A549 (cell line): ENCODE results near the gene MRPS24. TPM values are rescaled to one million over a fixed set of nuclear protein-coding genes. Genes with fewer than 3 reads are reported as not detected.

Source experiments
- ATAC-seq, 2 experiments: fragments of 200-7000 bp in 1 of 2; fragments of >200 bp in 1 of 2; cut with Nextera tagmentation in 1 of 2; cut with Tn5 transposase in 1 of 2; 3 replicates each; pipeline versions ENCODE4 v1.8.0 to v1.9.1; 2018 to 2020; ENCODE audit warnings: mild to moderate bottlenecking in 1 of 2, moderate library complexity in 1 of 2
- CTCF ChIA-PET: fragments of 300-600 bp; sonication (Branson Sonifier 250); formaldehyde crosslinking; extraction: SDS; loops from one replicate; lab custom pipeline; 2021; ENCODE audit warnings: antibody characterized with exemption, inconsistent platforms; lab: Yijun Ruan, JAX
- POLR2A ChIA-PET: fragments of 350-600 bp; formaldehyde crosslinking; extraction: SDS; loops from one replicate; lab custom pipeline; 2021; ENCODE audit warnings: antibody characterized with exemption, inconsistent platforms; lab: Yijun Ruan, JAX
- DNase-seq, 2 experiments: peaks; one replicate each; pipeline versions ENCODE4 v3.0.0 to v3.0.0-alpha.2; 2011 to 2016; ENCODE audit warnings: low read depth in 1 of 2, low spot score in 1 of 2
- FAIRE-seq: peaks from 2 replicates; lab custom pipeline; 2011; peaks lifted over from hg19 to GRCh38; lab: Jason Lieb, UNC
- H3K27ac ChIP-seq, 2 experiments: fragments of >200 bp; sonication (Bioruptor Twin); formaldehyde crosslinking; 3 replicates each; pipeline ENCODE4 v1.5.1; 2016 to 2017
- H3K4me1 ChIP-seq: fragments of >200 bp; sonication (Bioruptor Twin); formaldehyde crosslinking; 3 replicates; pipeline ENCODE4 v1.6.1; 2016
- H3K4me2 ChIP-seq: fragments of >200 bp; sonication (Bioruptor Twin); formaldehyde crosslinking; 3 replicates; pipeline ENCODE4 v1.6.1; 2016
- H3K4me3 ChIP-seq: fragments of >200 bp; sonication (Bioruptor Twin); formaldehyde crosslinking; 3 replicates; pipeline ENCODE4 v1.5.1; 2016
- H3K9me3 ChIP-seq: fragments of >200 bp; sonication (Bioruptor Twin); formaldehyde crosslinking; 3 replicates; pipeline ENCODE4 v1.6.1; 2016
- CEBPB ChIP-seq, 2 experiments: fragments of >200 bp in 1 of 2; sonication (Bioruptor Twin) in 1 of 2; formaldehyde crosslinking in 1 of 2; IDR thresholded peaks; 2 replicates each; pipeline ENCODE4 v1.6.1; 2012 to 2016
- CHD2 ChIP-seq: fragments of 150-350 bp; IDR thresholded peaks from 2 replicates; pipeline ENCODE4 v1.6.1; 2014; ENCODE audit warnings: low read length; ENCODE audit not compliant: partially characterized antibody
- CHD4 ChIP-seq: fragments of 200-600 bp; sonication (generic); IDR thresholded peaks from 2 replicates; pipeline ENCODE4 v1.6.1; 2016; ENCODE audit warnings: antibody characterized with exemption, mild to moderate bottlenecking, borderline replicate concordance
- EHF ChIP-seq: fragments of 250-450 bp; sonication (Bioruptor Pico); IDR thresholded peaks from 2 replicates; pipeline ENCODE4 v1.5.0; 2020; ENCODE audit warnings: mild to moderate bottlenecking
- ESRRA ChIP-seq: fragments of 150-350 bp; IDR thresholded peaks from 2 replicates; pipeline ENCODE4 v1.6.1; 2014; ENCODE audit warnings: mild to moderate bottlenecking, low read length, borderline replicate concordance
- FOSB ChIP-seq: fragments of 250-450 bp; sonication (Bioruptor Pico); IDR thresholded peaks from 2 replicates; pipeline ENCODE4 v1.5.0; 2020; ENCODE audit warnings: mild to moderate bottlenecking, moderate library complexity
- FOSL2 ChIP-seq, 2 experiments: fragments of 450-650 bp in 1 of 2; fragments of >200 bp in 1 of 2; sonication (Bioruptor Twin) in 1 of 2; formaldehyde crosslinking; IDR thresholded peaks; 2 replicates each; pipeline versions ENCODE4 v1.5.0 to v1.6.1; 2016 to 2020; ENCODE audit warnings: mild to moderate bottlenecking in 1 of 2, moderate library complexity in 1 of 2
- FOXS1 ChIP-seq: fragments of 250-450 bp; sonication (Bioruptor Pico); IDR thresholded peaks from 2 replicates; pipeline ENCODE4 v1.5.0; 2020; ENCODE audit warnings: mild to moderate bottlenecking, moderate library complexity
- GATA3 ChIP-seq: IDR thresholded peaks from 2 replicates; pipeline ENCODE4 v1.6.1; 2012; ENCODE audit warnings: borderline replicate concordance
- HDAC2 ChIP-seq: fragments of 200-600 bp; sonication (generic); IDR thresholded peaks from 2 replicates; pipeline ENCODE4 v1.6.1; 2016
- HEYL ChIP-seq: fragments of 250-450 bp; sonication (Bioruptor Pico); IDR thresholded peaks from 2 replicates; pipeline ENCODE4 v1.8.0; 2021; ENCODE audit warnings: mild to moderate bottlenecking, moderate library complexity
- HOXB5 ChIP-seq: fragments of 250-450 bp; sonication (Bioruptor Pico); IDR thresholded peaks from 2 replicates; pipeline ENCODE4 v1.5.0; 2020; ENCODE audit warnings: mild to moderate bottlenecking, moderate library complexity
- JUN ChIP-seq, 2 experiments: fragments of >200 bp; sonication (Bioruptor Twin); formaldehyde crosslinking; IDR thresholded peaks; 2 replicates in 1 of 2; 3 replicates in 1 of 2; pipeline ENCODE4 v1.6.1; 2016 to 2017
- KDM1A ChIP-seq: fragments of 200-600 bp; sonication (generic); IDR thresholded peaks from 2 replicates; pipeline ENCODE4 v1.6.1; 2016; ENCODE audit warnings: low read depth, mild to moderate bottlenecking
- KDM5A ChIP-seq: fragments of 200-600 bp; sonication (generic); IDR thresholded peaks from 2 replicates; pipeline ENCODE4 v1.6.1; 2016; ENCODE audit warnings: antibody characterized with exemption, mild to moderate bottlenecking
- NFE2L2 ChIP-seq: fragments of 150-350 bp; conservative IDR thresholded peaks from 2 replicates; pipeline ENCODE4 v1.6.1; 2014; ENCODE audit warnings: low read length
- NPAS2 ChIP-seq: fragments of 250-450 bp; sonication (Bioruptor Pico); IDR thresholded peaks from 2 replicates; pipeline ENCODE4 v1.8.0; 2022; ENCODE audit warnings: mild to moderate bottlenecking, moderate library complexity, borderline replicate concordance
- NR3C1 ChIP-seq: fragments of >200 bp; sonication (Bioruptor Twin); formaldehyde crosslinking; IDR thresholded peaks from 3 replicates; pipeline ENCODE4 v1.6.1; 2017
- POLR2AphosphoS2 ChIP-seq: conservative IDR thresholded peaks from 2 replicates; pipeline ENCODE4 v1.6.1; 2012; ENCODE audit warnings: low read length, improper control_type of control experiment, inconsistent platforms
- RFX5 ChIP-seq: fragments of 450-650 bp; IDR thresholded peaks from 2 replicates; pipeline ENCODE4 v1.7.1; 2014; ENCODE audit warnings: antibody characterized with exemption, mild to moderate bottlenecking, moderate library complexity
- RNF2 ChIP-seq: fragments of 200-600 bp; sonication (generic); IDR thresholded peaks from 2 replicates; pipeline ENCODE4 v1.6.1; 2016; ENCODE audit warnings: low read depth, mild to moderate bottlenecking, antibody characterized with exemption, moderate library complexity, borderline replicate concordance
- SMC3 ChIP-seq: fragments of >200 bp; sonication (Bioruptor Twin); formaldehyde crosslinking; IDR thresholded peaks from 3 replicates; pipeline ENCODE4 v1.6.1; 2018; ENCODE audit warnings: inconsistent platforms
- SREBF2 ChIP-seq: fragments of 450-650 bp; IDR thresholded peaks from 2 replicates; pipeline ENCODE4 v1.6.1; 2014; ENCODE audit warnings: mild to moderate bottlenecking, moderate library complexity
- TFCP2L1 ChIP-seq: fragments of 250-450 bp; sonication (Bioruptor Pico); IDR thresholded peaks from 2 replicates; pipeline ENCODE4 v1.5.0; 2021; ENCODE audit warnings: mild to moderate bottlenecking
- TP53 ChIP-seq: fragments of 250-450 bp; sonication (Bioruptor Pico); IDR thresholded peaks from 2 replicates; pipeline ENCODE4 v1.5.0; 2021; ENCODE audit warnings: mild to moderate bottlenecking, moderate library complexity
- ZSCAN20 ChIP-seq: fragments of 250-450 bp; sonication (Bioruptor Pico); IDR thresholded peaks from 2 replicates; pipeline ENCODE4 v1.8.0; 2022; ENCODE audit warnings: mild to moderate bottlenecking, moderate library complexity
- WGBS: methylation state at CpG from one replicate; pipeline ENCODE4 v1.1.6; 2017; ENCODE audit errors: missing lambda C conversion rate; 5-methylcytosine and 5-hydroxymethylcytosine counted together
- polyA plus RNA-seq, 4 experiments: library from polyadenylated mRNA; depleted of rRNA in 3 of 4; stranded (reverse); fragments of >200 nt; fragmentation: RNase III in 1 of 4; extraction: RNeasy Plus Mini Kit Qiagen cat#74134 plus additional on column Dnase treatment in 1 of 4; gene quantifications; 2 replicates in 3 of 4; 3 replicates in 1 of 4; pipeline ENCODE4 v1.2.3, GENCODE V29; 2011 to 2017
- TF ChIP-seq, protein P1 (sequence below): fragments of 150-350 bp; IDR thresholded peaks from 2 replicates; pipeline ENCODE4 v1.6.1; 2014; ENCODE audit warnings: low read depth, mild to moderate bottlenecking, low read length
- TF ChIP-seq, protein P2 (sequence below): fragments of 200-600 bp; sonication (generic); IDR thresholded peaks from 2 replicates; pipeline ENCODE4 v1.6.1; 2016; ENCODE audit warnings: antibody characterized with exemption, mild to moderate bottlenecking, moderate library complexity
- TF ChIP-seq, protein P3 (sequence below): IDR thresholded peaks from 2 replicates; pipeline ENCODE4 v1.6.1; 2012

Gene MRPS24
- polyA plus RNA-seq, 2 of the 4 experiments (the other 2 are of a cell fraction): 170 to 226 TPM

DNA sequence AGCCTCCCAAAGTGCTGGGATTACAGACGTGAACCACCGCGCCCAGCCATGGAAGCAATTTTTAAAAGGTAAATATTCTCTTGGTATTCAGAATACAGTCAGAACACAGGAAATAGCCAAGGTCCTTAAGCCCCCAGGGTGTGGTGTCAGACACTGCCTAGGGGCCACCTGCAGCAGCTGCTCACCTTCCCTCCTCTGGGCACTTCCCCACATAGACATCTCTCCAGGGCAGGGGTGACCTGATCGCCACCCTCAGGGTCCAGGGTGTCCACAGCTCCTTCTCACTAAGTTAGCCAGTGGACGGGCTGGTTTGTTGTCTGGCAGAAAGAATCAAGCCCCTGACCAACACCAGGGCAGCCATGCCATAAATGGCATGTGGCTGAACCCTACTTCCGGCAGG is 21.2 kb upstream of the MRPS24 start:
- FAIRE-seq (no peak), ATAC-seq (no peak), DNase-seq (no peak)
- Histone ChIP-seq H3K4me3 (no peak overlapping the region), H3K4me2 (no peak overlapping the region), H3K9me3 (no peaks in the 10 kb centered on the region), H3K27ac (no peak overlapping the region), H3K4me1 (no peaks in the 10 kb centered on the region)
- CTCF ChIA-PET: interaction anchor here (0.9 to 1.5 kb wide), 5 partner anchors 9 to 14 kb away, joined by 3 read pairs; no protein-coding TSS in a partner anchor
- TF ChIP-seq GATA3 (no peak), CEBPB (IDR thresholded peaks at IDR 0.05) (no peak), FOSB (CRISPR knock-in tag) (no peak), RNF2 (no peak), RFX5 (no peak), ZSCAN20 (no peak), FOXS1 (no peak), KDM5A (no peak), CHD2 (no peak), HDAC2 (no peak), HOXB5 (no peak), HEYL (CRISPR knock-in tag) (no peak), SREBF2 (no peak), ESRRA (no peak)
- TF ChIP-seq, protein P1, sequence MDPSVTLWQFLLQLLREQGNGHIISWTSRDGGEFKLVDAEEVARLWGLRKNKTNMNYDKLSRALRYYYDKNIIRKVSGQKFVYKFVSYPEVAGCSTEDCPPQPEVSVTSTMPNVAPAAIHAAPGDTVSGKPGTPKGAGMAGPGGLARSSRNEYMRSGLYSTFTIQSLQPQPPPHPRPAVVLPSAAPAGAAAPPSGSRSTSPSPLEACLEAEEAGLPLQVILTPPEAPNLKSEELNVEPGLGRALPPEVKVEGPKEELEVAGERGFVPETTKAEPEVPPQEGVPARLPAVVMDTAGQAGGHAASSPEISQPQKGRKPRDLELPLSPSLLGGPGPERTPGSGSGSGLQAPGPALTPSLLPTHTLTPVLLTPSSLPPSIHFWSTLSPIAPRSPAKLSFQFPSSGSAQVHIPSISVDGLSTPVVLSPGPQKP: no peak
- TF ChIP-seq, protein P2, sequence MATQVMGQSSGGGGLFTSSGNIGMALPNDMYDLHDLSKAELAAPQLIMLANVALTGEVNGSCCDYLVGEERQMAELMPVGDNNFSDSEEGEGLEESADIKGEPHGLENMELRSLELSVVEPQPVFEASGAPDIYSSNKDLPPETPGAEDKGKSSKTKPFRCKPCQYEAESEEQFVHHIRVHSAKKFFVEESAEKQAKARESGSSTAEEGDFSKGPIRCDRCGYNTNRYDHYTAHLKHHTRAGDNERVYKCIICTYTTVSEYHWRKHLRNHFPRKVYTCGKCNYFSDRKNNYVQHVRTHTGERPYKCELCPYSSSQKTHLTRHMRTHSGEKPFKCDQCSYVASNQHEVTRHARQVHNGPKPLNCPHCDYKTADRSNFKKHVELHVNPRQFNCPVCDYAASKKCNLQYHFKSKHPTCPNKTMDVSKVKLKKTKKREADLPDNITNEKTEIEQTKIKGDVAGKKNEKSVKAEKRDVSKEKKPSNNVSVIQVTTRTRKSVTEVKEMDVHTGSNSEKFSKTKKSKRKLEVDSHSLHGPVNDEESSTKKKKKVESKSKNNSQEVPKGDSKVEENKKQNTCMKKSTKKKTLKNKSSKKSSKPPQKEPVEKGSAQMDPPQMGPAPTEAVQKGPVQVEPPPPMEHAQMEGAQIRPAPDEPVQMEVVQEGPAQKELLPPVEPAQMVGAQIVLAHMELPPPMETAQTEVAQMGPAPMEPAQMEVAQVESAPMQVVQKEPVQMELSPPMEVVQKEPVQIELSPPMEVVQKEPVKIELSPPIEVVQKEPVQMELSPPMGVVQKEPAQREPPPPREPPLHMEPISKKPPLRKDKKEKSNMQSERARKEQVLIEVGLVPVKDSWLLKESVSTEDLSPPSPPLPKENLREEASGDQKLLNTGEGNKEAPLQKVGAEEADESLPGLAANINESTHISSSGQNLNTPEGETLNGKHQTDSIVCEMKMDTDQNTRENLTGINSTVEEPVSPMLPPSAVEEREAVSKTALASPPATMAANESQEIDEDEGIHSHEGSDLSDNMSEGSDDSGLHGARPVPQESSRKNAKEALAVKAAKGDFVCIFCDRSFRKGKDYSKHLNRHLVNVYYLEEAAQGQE: no peak
- TF ChIP-seq, protein P3, sequence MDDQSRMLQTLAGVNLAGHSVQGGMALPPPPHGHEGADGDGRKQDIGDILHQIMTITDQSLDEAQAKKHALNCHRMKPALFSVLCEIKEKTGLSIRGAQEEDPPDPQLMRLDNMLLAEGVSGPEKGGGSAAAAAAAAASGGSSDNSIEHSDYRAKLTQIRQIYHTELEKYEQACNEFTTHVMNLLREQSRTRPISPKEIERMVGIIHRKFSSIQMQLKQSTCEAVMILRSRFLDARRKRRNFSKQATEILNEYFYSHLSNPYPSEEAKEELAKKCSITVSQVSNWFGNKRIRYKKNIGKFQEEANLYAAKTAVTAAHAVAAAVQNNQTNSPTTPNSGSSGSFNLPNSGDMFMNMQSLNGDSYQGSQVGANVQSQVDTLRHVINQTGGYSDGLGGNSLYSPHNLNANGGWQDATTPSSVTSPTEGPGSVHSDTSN: no peak
- POLR2A ChIA-PET: no interaction called here
- WGBS: 98% methylated on average over 6 of the region's 6 CpGs

DNA sequence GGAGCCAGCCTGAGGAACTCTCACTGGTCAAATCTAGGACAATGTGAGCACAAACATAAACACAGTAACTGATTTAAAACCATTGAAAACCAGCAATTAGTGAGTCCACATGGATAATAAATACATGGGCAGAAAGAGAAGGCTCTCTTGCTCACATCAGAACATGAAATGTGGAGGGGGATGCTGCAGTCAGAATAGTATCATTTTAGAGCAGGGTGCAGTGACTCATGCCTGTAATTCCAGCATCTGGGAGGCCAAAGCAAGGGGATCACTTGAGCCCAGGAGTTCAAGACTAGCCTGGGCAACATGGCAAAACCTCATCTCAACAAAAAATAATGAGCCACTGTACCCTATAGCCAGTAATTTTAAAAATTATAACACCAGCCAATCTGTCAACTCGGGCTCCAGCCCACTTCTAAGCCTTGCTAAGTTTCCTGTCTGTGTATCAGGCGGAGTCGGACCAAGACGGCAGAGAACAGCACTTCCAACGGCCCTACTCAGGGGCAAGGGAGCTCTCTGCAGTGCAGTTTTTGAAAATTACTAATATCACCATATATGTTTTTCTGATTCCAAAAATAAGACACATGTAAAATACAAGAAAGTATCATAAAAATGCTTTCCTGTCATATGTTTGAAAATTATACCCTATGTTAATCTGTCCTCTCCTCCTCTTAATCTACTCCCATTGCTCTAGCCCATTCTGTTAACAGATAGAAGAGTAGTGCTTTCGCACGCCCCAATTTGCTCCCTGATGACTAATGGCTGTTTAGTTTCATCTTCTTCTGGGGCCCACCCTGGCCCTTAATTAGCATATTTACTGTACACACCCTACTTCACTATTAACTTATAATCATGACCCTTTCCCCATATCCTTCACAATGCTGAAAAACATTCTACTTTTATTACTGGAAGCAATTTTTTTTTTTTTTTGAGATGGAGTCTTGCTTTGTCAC is 20.0 kb upstream of the MRPS24 start:
- Histone ChIP-seq H3K27ac (no peak overlapping the region), H3K4me2 (no peak overlapping the region), H3K4me1 (no peaks in the 10 kb centered on the region), H3K9me3 (no peaks in the 10 kb centered on the region), H3K4me3 (no peak overlapping the region)
- ChIA-PET POLR2A (no interaction called here), CTCF (no interaction called here)
- WGBS: 92% methylated on average over 7 of the region's 7 CpGs
- FAIRE-seq (no peak), DNase-seq (no peak), ATAC-seq (no peak)
- no peak for TF ChIP-seq RFX5
- TF ChIP-seq JUN (IDR thresholded peaks at IDR 0.05): no peak
- TF ChIP-seq TP53 (CRISPR knock-in tag): no peak
- TF ChIP-seq SMC3: no peak
- no peak for TF ChIP-seq TFCP2L1 (CRISPR knock-in tag)
- TF ChIP-seq, protein P1: no peak
- no peak for TF ChIP-seq NR3C1
- TF ChIP-seq FOSL2 (IDR thresholded peaks at IDR 0.05): no peak
- TF ChIP-seq FOSL2 (CRISPR knock-in tag; IDR thresholded peaks at IDR 0.05): no peak
- TF ChIP-seq KDM1A: no peak
- no peak for TF ChIP-seq EHF (CRISPR knock-in tag)
- TF ChIP-seq CHD4: no peak
- TF ChIP-seq CHD2: no peak
- no peak for TF ChIP-seq NFE2L2
- TF ChIP-seq NPAS2 (CRISPR knock-in tag): no peak
- no peak for TF ChIP-seq HDAC2
- no peak for TF ChIP-seq POLR2AphosphoS2
